H1 (cell line): ENCODE data around the gene NANP. TPM values are rescaled to one million over a fixed set of nuclear protein-coding genes. Genes with fewer than 3 reads are reported as not detected.

ENCODE experiments used
- GTF2F1 ChIP-seq: IDR thresholded peaks from 2 replicates; pipeline ENCODE4 v1.6.1; 2012; ENCODE audit warnings: low read depth, low read length, improper control_type of control experiment, borderline replicate concordance
- polyA plus RNA-seq, 7 experiments: library from polyadenylated mRNA; depleted of rRNA in 3 of 7; stranded (reverse) in 5 of 7; unstranded in 2 of 7; fragments of >200 nt in 5 of 7; fragments of 200-250 nt in 2 of 7; gene quantifications; 1 replicate in 5 of 7; 2 replicates in 1 of 7; 4 replicates in 1 of 7; pipeline versions ENCODE4 v1.2.1 to v1.2.3, GENCODE V29; 2011 to 2013; ENCODE audit warnings: missing spikeins in 2 of 7, mixed read lengths in 2 of 7
- total RNA-seq: library from RNA; stranded (reverse); fragmentation: NEBNext Ultra II Directional; extraction: Animal tissue kit (Norgen Biotek cat#: 25700); gene quantifications from 2 replicates; pipeline ENCODE4 v1.2.1, GENCODE V29; 2021

The NANP gene
- total and polyA plus RNA-seq, 2 of the 8 experiments (the other 6 are each of a cell fraction or from before 2014, with no cell fraction given), result 3.8 to 6.2 TPM

GRCh38 chr20:25623225-25623735, 534 bp downstream of the NANP start (continued):
- TF ChIP-seq GTF2F1, result no peak
- TF ChIP-seq, all 59 proteins: peak for 4
